ENCODE data around the gene CHRM2. TPM values are rescaled to one million over a fixed set of nuclear protein-coding genes. Genes with fewer than 3 reads are reported as not detected.
"Not testable (repeated sequence)": the region's sequence is repeated elsewhere in the genome, so short reads cannot be mapped to it uniquely, and the experiment has no call there.

Gene CHRM2
- not detected for total RNA-seq

GRCh38 chr7:136868496-136869000, at the start of gene CHRM2:
Gene CHRM2, plus strand, starts transcription at chr7:136868652. Its CDS starts 146,214 bp downstream, at chr7:137014866.
- Mint-ChIP-seq H3K27ac (no peak within 1 kb of the TSS), H3K36me3 (no peaks in the 10 kb centered on the region), H3K4me1 (ENCODE audit: low read depth in 2 of 2) (no peaks in the 10 kb centered on the region), H3K4me3 (no peak within 1 kb of the TSS), H3K9me3 (no peaks in the 10 kb centered on the region), H3K27me3 (peaks cover 13 to 16% of the 10 kb centered on the region in 2 donors)
- no peak for ATAC-seq
- no peak for DNase-seq (ENCODE audit: low spot score)

DNA sequence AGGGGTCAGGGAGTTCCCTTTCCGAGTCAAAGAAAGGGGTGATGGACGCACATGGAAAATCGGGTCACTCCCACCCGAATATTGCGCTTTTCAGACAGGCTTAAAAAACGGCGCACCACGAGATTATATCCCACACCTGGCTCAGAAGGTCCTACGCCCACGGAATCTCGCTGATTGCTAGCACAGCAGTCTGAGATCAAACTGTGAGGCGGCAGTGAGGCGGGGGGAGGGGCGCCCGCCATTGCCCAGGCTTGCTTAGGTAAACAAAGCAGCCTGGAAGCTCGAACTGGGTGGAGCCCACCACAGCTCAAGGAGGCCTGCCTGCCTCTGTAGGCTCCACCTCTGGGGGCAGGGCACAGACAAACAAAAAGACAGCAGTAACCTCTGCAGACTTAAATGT, 37.1 kb upstream of the CHRM2 start:
- H3K27me3 Mint-ChIP-seq; ATAC-seq; H3K4me3 Mint-ChIP-seq; H3K9me3 Mint-ChIP-seq; H3K36me3 Mint-ChIP-seq; H3K27ac Mint-ChIP-seq; DNase-seq (ENCODE audit: low spot score); H3K4me1 Mint-ChIP-seq (ENCODE audit: low read depth in 2 of 2): not testable (repeated sequence)

GRCh38 chr7:136845899-136846465, 22.5 kb upstream of the CHRM2 start:
- no peak for ATAC-seq
- Mint-ChIP-seq H3K9me3 (peaks cover 13% of the 10 kb centered on the region), H3K27me3 (no peaks in the 10 kb centered on the region), H3K36me3 (no peaks in the 10 kb centered on the region), H3K4me3 (no peak overlapping the region), H3K4me1 (ENCODE audit: low read depth in 2 of 2) (no peaks in the 10 kb centered on the region), H3K27ac (no peak overlapping the region)
- DNase-seq (ENCODE audit: low spot score), result no peak

GRCh38 chr7:136847858-136848257, 20.6 kb upstream of the CHRM2 start:
- H3K9me3 Mint-ChIP-seq, result peaks cover 14% of the 10 kb centered on the region
- H3K27ac Mint-ChIP-seq, result no peak overlapping the region
- H3K4me3 Mint-ChIP-seq, result no peak overlapping the region
- no peaks in the 10 kb centered on the region for H3K36me3 Mint-ChIP-seq
- H3K27me3 Mint-ChIP-seq, result no peaks in the 10 kb centered on the region
- no peak for DNase-seq (ENCODE audit: low spot score)
- no peak for ATAC-seq
- no peaks in the 10 kb centered on the region for H3K4me1 Mint-ChIP-seq (ENCODE audit: low read depth in 2 of 2)

- Mint-ChIP-seq H3K4me3 (no peak overlapping the region), H3K9me3 (peaks cover 22% of the 10 kb centered on the region), H3K36me3 (no peaks in the 10 kb centered on the region), H3K27me3 (no peaks in the 10 kb centered on the region), H3K4me1 (ENCODE audit: low read depth in 2 of 2) (no peaks in the 10 kb centered on the region), H3K27ac (no peak overlapping the region)
- ATAC-seq, result no peak
- DNase-seq (ENCODE audit: low spot score), result no peak
Observed at GRCh38 chr7:136853654-136854053, 14.8 kb upstream of the CHRM2 start.

DNA sequence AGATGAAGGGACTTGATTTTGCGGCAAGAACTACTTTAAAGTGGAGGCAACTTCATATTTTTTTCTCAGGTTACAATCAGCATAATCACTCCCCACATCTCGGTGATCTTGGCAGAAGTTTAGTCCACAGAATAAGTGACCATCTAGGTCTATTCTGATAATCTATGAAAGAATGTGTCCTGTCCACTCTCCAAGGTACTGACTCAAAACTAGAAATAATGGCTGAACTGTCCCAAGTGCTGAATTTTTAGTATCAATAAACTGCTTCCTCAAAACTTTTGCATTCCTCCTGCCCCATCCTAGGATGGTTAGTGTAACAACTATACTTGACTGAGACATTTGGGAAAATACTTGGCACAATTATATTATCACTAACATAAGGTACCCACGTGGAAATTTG, 10.9 kb upstream of the CHRM2 start:
- H3K4me3 Mint-ChIP-seq, result no peak overlapping the region
- no peak overlapping the region for H3K27ac Mint-ChIP-seq
- no peaks in the 10 kb centered on the region for H3K36me3 Mint-ChIP-seq
- ATAC-seq, result no peak
- DNase-seq (ENCODE audit: low spot score), result no peak
- peaks cover 15% of the 10 kb centered on the region for H3K9me3 Mint-ChIP-seq
- H3K27me3 Mint-ChIP-seq, result no peaks in the 10 kb centered on the region
- no peaks in the 10 kb centered on the region for H3K4me1 Mint-ChIP-seq (ENCODE audit: low read depth in 2 of 2)

DNA sequence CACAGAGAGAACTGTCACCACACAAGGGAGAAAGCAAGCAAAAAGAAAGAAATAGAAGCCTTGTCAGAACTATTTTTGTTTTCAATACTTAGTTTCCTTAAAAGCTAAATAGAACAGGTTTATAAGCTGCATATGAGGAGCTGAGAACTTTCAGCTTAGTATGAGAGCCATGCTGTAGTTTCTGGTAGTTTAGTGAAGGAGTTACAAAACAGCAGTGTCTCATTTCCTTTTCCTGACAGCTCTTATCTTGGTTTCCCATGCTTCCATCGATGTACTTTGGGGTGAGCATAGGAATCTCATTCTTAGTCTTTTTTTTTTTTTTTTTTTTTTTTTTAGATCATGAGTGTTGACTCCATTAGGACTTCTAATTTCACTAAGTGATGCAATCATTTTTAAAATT, 8.6 kb upstream of the CHRM2 start:
- no peak for ATAC-seq

DNA sequence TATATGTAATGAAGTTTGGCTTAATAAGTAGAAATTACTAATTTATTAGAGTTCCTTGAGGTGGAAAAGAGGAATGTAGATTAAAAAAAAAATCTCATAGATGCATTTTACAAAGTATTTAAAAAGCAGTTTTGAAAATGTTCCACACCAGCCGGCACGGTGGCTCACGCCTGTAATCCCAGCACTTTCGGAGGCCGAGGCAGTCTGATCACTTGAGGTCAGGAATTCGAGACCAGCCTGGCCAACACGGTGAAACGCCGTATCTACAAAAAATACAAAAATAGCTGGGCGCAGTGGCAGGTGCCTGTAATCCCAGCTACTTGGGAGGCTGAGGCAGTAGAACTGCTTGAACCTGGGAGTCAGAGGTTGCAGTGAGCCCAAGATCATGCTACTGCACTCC, 3.2 kb upstream of the CHRM2 start:
- Mint-ChIP-seq H3K4me1 (ENCODE audit: low read depth in 2 of 2) (no peaks in the 10 kb centered on the region), H3K27ac (no peak overlapping the region), H3K9me3 (no peaks in the 10 kb centered on the region), H3K36me3 (no peaks in the 10 kb centered on the region), H3K27me3 (peaks cover 0 to 8% of the 10 kb centered on the region in 2 donors), H3K4me3 (no peak overlapping the region)
- no peak for DNase-seq (ENCODE audit: low spot score)
- ATAC-seq, result no peak

More for the DNA sequence above, 8.6 kb upstream of the CHRM2 start:
- no peaks in the 10 kb centered on the region for H3K27me3 Mint-ChIP-seq
- peaks cover 8% of the 10 kb centered on the region for H3K9me3 Mint-ChIP-seq
- H3K27ac Mint-ChIP-seq, result no peak overlapping the region
- no peaks in the 10 kb centered on the region for H3K4me1 Mint-ChIP-seq (ENCODE audit: low read depth in 2 of 2)
- no peak for DNase-seq (ENCODE audit: low spot score)
- no peak overlapping the region for H3K4me3 Mint-ChIP-seq
- no peaks in the 10 kb centered on the region for H3K36me3 Mint-ChIP-seq

GRCh38 chr7:136865777-136866176, 2.7 kb upstream of the CHRM2 start:
- DNase-seq (ENCODE audit: low spot score) (no peak), ATAC-seq (no peak)
- no peak overlapping the region for H3K4me3 Mint-ChIP-seq
- H3K27ac Mint-ChIP-seq, result no peak overlapping the region
- H3K9me3 Mint-ChIP-seq, result no peaks in the 10 kb centered on the region
- no peaks in the 10 kb centered on the region for H3K36me3 Mint-ChIP-seq
- no peaks in the 10 kb centered on the region for H3K4me1 Mint-ChIP-seq (ENCODE audit: low read depth in 2 of 2)
- peaks cover 5 to 12% of the 10 kb centered on the region in 2 donors for H3K27me3 Mint-ChIP-seq

DNA sequence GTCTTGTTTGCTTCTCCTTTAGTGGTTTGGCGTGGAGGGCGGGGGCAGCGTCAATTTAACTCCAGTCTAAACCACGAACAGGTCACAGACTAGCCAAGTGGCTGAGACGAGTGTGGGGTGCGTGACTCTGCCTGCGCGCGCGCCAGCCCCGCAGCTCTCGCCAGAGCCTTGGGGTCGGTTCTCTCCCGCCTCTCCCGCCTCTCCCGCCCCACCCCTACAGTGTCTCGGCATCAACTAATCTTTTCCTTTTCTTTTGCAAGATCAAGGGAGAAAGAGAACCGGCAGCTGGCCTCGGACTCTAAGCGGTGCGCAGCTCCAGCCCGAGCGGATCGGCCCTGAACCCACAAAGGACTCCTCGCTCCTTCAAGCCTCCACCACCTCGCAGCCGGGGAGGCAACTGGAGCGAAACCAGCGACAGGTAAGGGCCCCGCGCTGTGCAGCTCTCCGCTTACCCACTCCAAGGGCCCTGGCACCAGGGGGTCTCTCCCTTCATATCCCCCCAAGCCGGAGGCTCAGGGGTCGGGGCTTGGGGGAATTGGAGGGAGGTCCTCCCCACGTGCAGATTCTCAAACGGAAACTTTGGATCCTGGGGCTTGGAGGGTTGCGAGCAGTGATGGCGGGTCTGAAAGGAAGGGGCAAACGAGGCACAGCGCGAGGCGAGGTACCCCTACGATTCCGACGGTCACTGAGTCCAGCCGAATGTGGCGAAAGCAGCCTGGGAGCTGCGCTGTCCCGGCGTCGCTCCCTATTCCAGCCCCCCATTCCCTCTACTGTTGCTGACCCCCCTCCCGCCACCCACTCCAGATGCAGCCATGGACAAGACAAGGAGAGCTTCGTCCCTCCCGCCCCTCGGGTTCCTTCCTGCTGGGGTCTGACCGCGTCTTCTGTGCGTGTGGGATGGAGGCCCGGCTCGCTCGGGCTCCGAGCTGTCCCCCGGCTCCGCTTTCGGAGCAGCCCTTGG, 829 bp downstream of the CHRM2 start:
- Mint-ChIP-seq H3K27me3 (peaks cover 13 to 16% of the 10 kb centered on the region in 2 donors), H3K4me1 (ENCODE audit: low read depth in 2 of 2) (no peaks in the 10 kb centered on the region), H3K4me3 (no peak overlapping the region), H3K27ac (no peak overlapping the region), H3K9me3 (no peaks in the 10 kb centered on the region), H3K36me3 (no peaks in the 10 kb centered on the region)
- ATAC-seq, result no peak
- no peak for DNase-seq (ENCODE audit: low spot score)

DNA sequence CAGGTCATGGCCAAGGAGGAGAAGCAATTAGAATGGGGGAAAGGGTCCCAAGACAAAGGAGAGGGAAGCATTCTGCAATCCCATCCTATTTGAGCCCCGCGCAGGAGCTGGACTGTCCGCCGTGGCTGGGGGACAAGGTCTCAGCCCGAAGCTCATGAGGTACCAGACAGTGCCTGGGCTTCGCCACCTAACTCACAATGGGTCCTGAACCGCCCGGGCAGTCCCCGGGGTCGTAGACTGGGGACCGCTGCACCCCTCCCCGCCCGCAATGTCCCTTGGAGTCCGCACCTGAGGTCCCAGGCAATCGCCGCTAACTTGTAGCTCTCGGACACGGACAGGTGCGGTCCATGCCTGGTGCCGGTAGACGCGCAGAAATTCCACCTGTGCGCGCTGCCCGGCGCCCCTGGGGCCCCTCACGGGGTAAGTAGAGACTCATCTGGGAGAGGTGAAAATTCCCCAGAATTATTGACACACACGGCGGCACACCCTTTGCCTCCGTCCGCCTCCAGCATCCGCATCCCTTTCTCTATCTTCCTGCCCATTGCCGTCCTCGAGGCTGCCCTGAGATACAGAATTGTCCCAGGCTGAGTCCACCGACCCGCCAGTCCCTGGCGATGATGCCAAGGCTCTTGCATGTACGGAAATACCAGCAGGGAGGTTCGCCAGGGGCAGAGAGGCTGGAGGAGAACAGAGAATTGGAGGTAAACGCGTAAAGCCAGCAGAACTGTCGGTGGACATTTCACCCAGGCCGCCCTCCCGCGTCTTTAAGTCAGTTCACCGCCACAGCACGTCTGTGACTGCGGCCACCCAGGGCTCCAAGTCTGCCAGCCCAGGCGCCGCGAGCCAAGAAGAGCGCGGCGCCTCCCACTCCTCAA, 1.8 kb downstream of the CHRM2 start:
- no peaks in the 10 kb centered on the region for H3K36me3 Mint-ChIP-seq
- H3K4me1 Mint-ChIP-seq (ENCODE audit: low read depth in 2 of 2), result no peaks in the 10 kb centered on the region
- H3K27me3 Mint-ChIP-seq, result peaks cover 13 to 16% of the 10 kb centered on the region in 2 donors
- H3K27ac Mint-ChIP-seq, result no peak overlapping the region
- no peak for DNase-seq (ENCODE audit: low spot score)
- H3K4me3 Mint-ChIP-seq, result no peak overlapping the region
- no peak for ATAC-seq
- H3K9me3 Mint-ChIP-seq, result no peaks in the 10 kb centered on the region

GRCh38 chr7:136870866-136871487, 2.5 kb downstream of the CHRM2 start:
- H3K27me3 Mint-ChIP-seq, result peaks cover 13 to 16% of the 10 kb centered on the region in 2 donors
- no peaks in the 10 kb centered on the region for H3K9me3 Mint-ChIP-seq
- H3K4me3 Mint-ChIP-seq, result no peak overlapping the region
- no peak overlapping the region for H3K27ac Mint-ChIP-seq
- DNase-seq (ENCODE audit: low spot score), result no peak
- ATAC-seq, result peak in 1 of 2 donors; percentile 24
- H3K4me1 Mint-ChIP-seq (ENCODE audit: low read depth in 2 of 2), result no peaks in the 10 kb centered on the region
- H3K36me3 Mint-ChIP-seq, result no peaks in the 10 kb centered on the region

GRCh38 chr7:136874393-136875032, 6.1 kb downstream of the CHRM2 start:
- ATAC-seq, result no peak
- H3K4me1 Mint-ChIP-seq (ENCODE audit: low read depth in 2 of 2), result no peaks in the 10 kb centered on the region
- peaks cover 9 to 13% of the 10 kb centered on the region in 2 donors for H3K27me3 Mint-ChIP-seq
- H3K27ac Mint-ChIP-seq, result no peak overlapping the region
- no peak for DNase-seq (ENCODE audit: low spot score)
- H3K9me3 Mint-ChIP-seq, result no peaks in the 10 kb centered on the region
- no peaks in the 10 kb centered on the region for H3K36me3 Mint-ChIP-seq
- H3K4me3 Mint-ChIP-seq, result no peak overlapping the region
